GM10248 (cell line): ENCODE measurements around the gene CD34.

Experiments
- CTCF ChIA-PET: fragments of 300-600 bp; sonication (Branson Sonifier 250); formaldehyde crosslinking; extraction: SDS; loops from one replicate; lab custom pipeline; 2021; ENCODE audit warnings: antibody characterized with exemption; lab: Yijun Ruan, JAX
- POLR2A ChIA-PET: fragments of 350-650 bp; sonication (Branson Sonifier 250); formaldehyde crosslinking; extraction: SDS; loops from one replicate; lab custom pipeline; 2020; ENCODE audit warnings: antibody characterized with exemption; lab: Yijun Ruan, JAX
- DNase-seq: peaks from one replicate; pipeline ENCODE4 v3.0.0; 2012; ENCODE audit errors: extremely low spot score
- CTCF ChIP-seq: IDR thresholded peaks from 2 replicates; pipeline ENCODE4 v1.5.1; 2012; ENCODE audit warnings: mild to moderate bottlenecking, low read depth; ENCODE audit errors: extremely low read depth, missing control alignments, control extremely low read depth

Gene CD34

DNA sequence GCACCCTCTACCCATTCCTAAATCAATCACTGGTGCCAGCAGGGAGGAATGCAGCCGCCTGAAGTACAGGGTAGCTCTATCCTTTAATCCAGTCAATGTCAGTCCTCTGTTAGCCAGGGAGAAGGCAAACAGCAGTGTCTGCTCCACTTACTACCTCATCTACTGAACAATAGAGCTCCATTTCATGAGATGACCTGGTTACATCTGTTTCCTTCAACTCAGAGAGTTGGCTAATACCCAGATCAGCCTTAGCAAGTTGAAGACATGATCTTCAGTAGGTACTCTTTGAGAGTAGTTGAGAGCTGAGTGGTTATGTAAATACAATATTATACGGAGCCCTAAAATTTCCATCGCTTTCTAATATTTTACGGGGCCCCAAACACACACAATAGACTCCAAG is 46.1 kb upstream of the CD34 start:
- no peak for TF ChIP-seq CTCF
- ChIA-PET POLR2A (no interaction called here), CTCF (interaction anchor here (1.0 to 9.9 kb wide), 8 partner anchors 13 to 145 kb away, joined by 3 to 243 read pairs (median 4); no protein-coding TSS in a partner anchor)
- no peak for DNase-seq

DNA sequence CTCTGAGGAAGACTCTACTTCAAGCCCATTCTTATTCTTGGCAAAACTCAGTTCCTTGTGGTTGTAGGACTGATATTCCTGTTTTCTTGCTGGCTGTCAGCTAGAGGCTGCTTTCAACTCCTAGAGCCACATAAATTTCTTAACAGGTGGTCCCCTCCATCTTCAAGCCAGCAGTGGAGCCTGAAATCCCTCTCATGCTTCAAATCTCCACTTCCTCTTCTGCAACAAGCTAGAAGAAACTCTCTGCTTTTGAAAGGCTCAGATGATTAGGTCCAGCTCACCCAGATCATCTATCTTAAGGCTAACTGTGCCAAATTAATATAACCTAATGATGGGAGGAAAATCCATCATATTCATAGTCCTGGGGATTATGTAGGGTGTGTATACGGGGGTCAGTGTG is 43.2 kb upstream of the CD34 start:
- CTCF ChIA-PET, result interaction anchor here (0.7 to 5.6 kb wide), 11 partner anchors 9 to 126 kb away, joined by 3 to 53 read pairs (median 4); no protein-coding TSS in a partner anchor
- no peak for DNase-seq
- TF ChIP-seq CTCF, result no peak
- POLR2A ChIA-PET, result interaction anchor here (0.7 kb wide), 1 partner anchor 9 kb away, joined by 3 read pairs; no protein-coding TSS in a partner anchor

- peak; percentile 26 for DNase-seq
- ChIA-PET CTCF (interaction anchor here (0.9 to 5.6 kb wide), 14 partner anchors 10 to 156 kb away, joined by 3 to 53 read pairs (median 4); no protein-coding TSS in a partner anchor), POLR2A (no interaction called here)
- TF ChIP-seq CTCF, result no peak
These were observed 42.0 kb upstream of the CD34 start for GRCh38 chr1:207952617-207953542.

DNA sequence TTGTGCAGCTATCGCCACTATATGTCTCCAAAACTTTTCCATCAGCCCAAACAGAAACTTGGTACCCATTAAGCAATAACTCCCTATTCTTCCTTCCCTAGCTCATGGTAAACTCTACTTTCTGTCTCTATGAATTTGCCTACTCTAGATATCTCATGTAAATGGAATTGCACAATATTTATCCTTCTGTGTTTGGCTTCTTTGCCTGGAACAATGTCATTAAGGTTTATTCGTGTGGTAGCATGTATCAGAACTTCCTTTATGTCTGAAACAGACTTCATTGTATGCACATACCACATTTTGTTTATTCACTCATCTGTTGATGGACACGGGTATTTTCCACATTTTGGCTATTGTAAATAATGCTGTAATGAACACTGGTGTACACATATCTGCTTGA is 40.7 kb upstream of the CD34 start:
- ChIA-PET CTCF (interaction anchor here (0.9 to 5.6 kb wide), 7 partner anchors 11 to 155 kb away, joined by 3 to 53 read pairs (median 3); no protein-coding TSS in a partner anchor), POLR2A (no interaction called here)
- no peak for TF ChIP-seq CTCF
- no peak for DNase-seq

GRCh38 chr1:207950750-207951149 is 39.8 kb upstream of the CD34 start:
- ChIA-PET CTCF (interaction anchor here (1.3 to 5.6 kb wide), 6 partner anchors 12 to 66 kb away, joined by 3 to 53 read pairs (median 5); partner anchors contain the start of gene CD34), POLR2A (no interaction called here)
- no peak for TF ChIP-seq CTCF
- DNase-seq, result no peak

GRCh38 chr1:207949571-207950195 is 38.8 kb upstream of the CD34 start:
- ChIA-PET CTCF (interaction anchor here (0.8 to 5.3 kb wide), 6 partner anchors 12 to 65 kb away, joined by 3 to 53 read pairs (median 4); partner anchors contain the start of gene CD34), POLR2A (no interaction called here)

More at GRCh38 chr1:207949571-207950195, 38.8 kb upstream of the CD34 start:
- DNase-seq, result no peak
- no peak for TF ChIP-seq CTCF
